Activated CD4-positive, alpha-beta T cell treated with anti-CD3 and anti-CD28 coated beads, Interleukin-2, amount 50 U/mL, for 48 hours (primary cell): ENCODE data around the gene DCP1A.

Experiments used
- DNase-seq, 2 experiments: peaks; one replicate each; pipeline ENCODE4 v3.0.0-alpha.2; 2020

Gene DCP1A

DNA sequence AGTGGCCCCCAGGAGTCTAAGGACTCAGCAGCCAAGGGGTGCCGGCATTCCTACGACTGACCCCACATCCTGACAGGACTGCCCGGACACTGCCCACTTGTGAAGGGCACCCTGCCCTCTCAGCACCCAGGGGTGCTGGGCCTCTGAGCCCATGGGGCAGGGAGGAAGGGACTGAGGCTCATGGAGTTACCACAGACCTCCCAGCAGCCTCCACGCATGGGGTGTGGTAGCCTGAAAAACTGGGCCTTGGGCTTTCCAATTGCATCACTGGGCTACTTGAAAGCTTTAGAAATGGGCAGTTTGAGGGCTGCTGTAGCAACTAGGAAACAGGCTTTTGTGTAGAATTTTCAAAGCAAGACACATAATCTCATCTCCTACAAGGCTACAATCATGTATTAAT is 104.7 kb downstream of the DCP1A start:
- DNase-seq = no peak

DNA sequence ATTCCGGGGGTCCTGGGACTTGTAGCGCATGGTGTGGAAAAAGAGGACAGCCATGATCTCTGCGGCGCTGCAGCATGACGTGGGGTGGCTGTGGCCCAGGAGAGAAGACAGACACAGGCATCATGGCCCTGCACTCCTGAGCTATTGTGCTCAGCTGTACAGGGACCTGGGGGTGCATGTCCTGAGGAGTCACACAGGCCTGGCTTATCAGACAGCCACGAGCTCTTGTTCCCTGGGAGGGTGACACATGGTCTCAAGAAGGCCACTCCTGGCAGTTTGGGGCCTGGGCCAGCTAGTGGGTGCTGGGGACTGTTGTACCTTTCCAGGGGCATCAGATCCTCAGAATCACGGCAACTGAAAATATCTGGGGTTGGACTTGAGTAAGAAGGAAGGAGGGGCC is 105.2 kb downstream of the DCP1A start:
- no peak for DNase-seq

DNA sequence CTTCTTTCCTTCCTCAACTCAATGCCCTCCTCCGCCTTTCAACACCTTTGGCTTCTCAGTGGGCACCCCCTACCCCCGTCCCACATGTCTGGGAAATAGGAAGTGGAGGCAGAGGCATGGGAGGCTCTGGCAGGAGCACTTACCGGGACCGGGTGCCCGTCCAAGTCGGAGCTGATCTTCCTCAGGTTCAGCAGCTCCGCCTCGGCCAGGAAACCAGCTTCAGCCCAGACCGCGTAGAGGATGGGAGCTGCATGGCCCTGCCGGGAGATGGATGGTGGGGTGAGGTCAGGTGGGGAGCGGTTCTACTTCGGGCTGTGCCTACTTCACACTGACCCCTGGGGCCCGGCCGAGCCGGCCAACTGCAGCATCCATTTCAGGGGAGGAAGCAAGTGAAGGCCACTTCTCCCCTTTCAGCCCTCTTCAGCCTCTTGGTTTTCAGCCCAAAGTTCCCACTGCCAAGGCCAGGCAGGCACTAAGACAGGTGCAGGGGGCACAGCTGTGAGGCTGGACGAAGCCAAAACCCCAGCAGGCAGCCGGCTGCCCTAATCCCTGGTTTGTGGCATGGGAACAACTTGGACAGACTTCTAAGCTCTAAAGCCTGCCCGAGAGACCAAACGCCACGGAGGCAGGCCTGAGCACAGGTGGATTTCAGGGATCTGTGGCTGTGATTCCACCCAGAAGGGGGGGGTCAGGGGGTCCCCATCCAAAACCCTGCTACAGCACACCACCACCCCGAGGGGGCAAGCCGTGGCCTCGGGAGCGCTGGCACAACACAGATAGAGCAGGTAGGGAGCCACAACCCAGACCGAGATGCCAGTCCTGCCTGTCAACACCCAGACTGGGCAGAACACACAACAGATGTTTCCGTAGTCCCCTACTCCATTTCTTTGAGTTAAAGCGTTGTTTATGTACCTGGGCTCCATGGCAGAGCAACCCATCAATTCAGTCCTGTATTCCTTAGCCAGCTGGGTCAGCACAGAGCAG is 106.1 kb downstream of the DCP1A start:
- DNase-seq = no peak

DNA sequence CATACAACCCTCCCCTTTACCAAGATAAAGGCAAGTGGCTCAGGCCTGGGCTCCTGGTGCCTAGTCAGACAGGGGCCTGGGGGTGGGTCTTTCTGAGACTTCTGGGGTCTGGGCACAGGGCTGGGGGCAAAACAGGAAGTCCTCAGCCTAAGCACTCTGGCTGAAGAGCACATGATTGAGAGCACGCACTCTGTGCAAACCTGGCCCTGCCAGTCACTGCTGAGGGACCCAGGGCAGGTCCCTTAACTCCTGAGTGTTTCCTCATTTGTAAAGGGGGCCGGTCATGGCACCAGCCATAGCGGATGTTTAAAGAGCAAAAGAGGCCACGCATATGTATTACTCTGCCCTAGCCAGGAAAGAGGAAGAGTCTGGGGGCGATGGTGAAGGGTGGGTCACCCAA is 107.5 kb downstream of the DCP1A start:
- DNase-seq = no peak

DNA sequence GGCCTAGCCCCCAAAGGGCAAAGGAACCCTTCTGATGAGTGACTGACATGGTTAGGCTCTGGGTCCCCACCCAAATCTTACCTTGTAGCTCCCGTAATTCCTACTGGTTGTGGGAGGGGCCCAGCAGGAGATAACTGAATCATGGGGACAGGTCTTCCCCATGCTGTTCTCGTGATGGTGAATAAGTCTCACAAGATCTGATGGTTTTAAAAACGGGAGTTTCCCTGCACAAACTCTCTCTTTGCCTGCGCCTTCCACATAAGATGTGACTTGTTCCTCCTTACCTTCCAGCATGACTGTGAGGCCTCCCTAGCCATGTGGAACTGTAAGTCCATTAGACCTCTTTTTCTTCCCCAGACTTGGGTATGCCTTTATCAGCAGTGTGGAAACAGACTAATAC is 108.5 kb downstream of the DCP1A start:
- DNase-seq = no peak

DNA sequence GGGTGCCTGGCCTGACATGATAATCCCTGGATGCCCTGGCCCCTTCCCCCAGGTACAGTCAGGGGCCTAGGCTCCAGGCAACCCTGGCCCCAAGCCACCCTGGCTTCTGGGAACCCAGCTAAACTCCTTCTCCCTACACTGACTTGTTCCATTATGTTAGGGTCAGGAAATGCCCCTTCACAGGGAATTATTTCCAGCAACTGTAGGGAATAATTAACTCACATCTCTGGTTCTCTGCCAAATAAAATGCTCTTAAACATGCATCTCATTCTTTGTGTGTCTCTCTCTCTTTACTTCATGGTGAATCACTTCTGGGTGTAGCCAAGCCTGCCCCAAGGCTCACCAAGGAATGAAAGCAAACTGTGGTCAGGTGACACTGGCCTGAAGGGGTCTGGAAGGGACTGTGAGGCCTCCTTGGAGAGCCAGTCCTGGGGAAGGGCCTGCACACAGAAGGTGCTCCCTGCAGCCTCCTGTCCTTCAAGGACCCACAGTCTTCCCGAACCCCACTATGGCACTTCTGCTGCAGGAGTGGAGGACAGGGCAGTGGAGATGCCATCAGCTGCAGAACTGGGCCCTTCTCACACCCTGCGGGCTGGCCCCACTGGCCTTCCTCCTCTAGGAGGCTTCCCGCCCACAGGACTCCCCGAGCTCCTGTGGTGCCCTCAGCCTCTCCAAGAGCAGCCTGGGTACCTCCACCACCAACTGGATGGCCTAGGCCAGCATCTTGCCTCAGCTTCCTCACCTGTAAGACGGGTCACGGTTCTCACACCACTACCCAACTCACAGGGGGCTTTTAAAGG is 109.1 kb downstream of the DCP1A start:
- DNase-seq = no peak

DNA sequence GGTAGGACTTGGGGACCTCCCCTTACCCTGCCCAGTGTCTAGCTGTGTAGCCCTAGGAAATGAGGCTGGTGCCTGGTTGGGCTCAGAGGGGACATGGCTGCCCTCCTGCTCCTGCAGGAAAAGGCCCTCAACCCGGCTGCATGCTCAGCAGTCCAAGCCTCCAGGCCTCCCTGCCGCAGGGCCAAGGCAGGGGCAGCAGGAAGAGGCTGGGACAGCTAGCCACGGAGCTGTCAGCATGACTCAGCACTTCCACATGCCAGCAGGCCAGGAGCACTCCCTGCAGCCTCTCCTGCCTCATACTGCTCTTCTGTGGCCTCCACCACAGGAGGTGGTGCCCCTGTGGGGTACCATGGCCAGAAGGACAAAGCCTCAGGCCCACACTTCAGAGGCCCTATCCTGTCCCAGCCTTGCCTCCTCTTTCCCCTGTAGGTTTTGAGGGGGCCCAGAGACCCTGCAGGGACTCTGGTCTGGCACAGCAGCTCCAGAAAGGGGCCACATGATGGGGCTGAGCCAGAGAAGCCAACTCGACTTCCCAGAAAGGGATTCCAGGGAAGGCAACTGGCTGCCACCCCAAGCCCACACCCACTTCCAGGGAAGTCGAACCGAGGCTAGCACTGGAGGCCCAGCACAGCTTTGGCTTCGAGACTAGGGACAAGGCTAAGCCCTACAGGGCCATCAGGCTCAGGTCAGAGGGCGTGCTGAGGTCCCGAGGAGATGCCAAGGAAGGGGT is 111.1 kb downstream of the DCP1A start:
- no peak for DNase-seq

DNA sequence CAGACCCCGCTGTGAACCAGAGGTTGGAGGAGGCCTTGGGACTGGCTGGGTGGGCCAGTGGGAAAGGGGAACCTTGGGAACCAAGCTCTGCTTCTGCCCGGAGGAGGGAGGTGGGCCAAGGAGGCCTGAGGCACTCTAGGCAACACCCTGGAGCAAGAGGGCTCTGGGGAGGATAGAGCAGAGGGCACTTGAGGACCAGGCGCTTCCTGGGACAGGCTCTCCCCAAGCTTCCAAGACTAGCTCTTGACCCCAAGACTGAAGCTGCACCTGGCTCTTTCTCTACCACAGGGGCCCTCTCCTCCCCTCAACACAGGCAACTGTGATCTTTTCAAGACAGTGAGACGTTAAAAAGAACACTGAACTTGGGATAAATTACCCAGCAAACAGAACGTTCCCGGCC is 111.8 kb downstream of the DCP1A start:
- DNase-seq = no peak

DNA sequence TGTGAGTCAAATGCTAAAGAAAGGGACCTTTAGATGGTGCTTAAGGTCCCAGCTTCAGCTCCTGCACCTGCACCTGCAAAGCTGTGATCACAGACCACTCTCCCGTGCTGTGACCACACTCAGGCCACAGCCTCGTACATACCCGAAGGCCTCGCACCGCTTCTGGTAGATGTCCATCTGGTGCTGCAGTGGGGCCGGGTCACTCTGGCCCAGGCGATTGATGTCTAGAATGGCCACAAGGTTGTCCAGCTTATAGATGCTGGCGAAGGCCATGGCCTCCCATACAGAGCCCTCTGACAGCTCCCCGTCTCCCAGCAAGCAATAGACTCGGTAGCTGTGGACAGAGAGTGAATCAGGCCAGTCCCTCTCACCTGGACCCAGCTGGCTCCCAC is 112.5 kb downstream of the DCP1A start:
- no peak for DNase-seq

DNA sequence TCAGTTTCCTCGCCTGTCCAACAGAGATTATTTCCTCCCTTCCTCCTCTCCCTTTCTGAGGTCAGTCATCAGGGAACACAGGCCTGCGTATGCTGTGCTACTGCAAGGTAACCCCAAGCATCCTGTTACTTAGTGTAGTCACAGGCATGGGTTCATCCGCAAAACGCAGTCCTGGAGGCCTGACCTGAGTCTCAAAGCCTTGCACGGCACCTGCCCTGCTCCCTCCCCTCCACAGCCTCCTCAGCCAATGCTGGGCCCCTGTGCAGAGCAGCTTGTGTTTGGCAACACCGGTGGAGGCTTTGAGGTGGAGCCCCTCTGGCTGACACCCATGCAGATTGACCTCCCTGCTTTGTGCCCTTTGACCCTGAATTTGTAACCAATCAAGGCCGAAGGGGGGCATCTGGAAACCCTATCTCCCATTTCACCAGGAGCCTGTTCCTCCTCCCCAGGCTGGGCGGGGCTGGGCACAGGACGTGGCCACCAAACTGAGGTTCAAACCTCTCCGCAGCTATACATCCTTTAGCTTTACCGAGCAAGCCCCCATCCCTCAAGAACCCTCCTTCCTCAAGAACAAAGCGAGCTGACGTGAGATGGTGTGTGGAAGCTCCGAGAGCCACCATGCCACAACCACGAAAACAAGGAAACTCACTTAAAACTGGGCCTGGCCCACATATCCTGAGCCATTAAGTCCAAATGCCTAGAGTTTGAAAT is 113.1 kb downstream of the DCP1A start:
- DNase-seq = no peak
